Hepatocyte (in vitro differentiated cells): Measurements from ENCODE around the gene CTSD. TPM values are rescaled to one million over a fixed set of nuclear protein-coding genes. Genes with fewer than 3 reads are reported as not detected.

Experiments used
- DNase-seq: peaks from one replicate; pipeline ENCODE4 v3.0.0-alpha.2; 2016; ENCODE audit warnings: low spot score
- H2AFZ ChIP-seq: fragments of 200-600 bp; sonication (generic); 2 replicates; pipeline ENCODE4 v1.6.0; 2016; ENCODE audit warnings: antibody characterized with exemption, mild to moderate bottlenecking
- H3K27ac ChIP-seq: fragments of 200-600 bp; sonication (generic); 2 replicates; pipeline ENCODE4 v1.5.1; 2016; ENCODE audit warnings: mild to moderate bottlenecking
- H3K27me3 ChIP-seq: fragments of 200-600 bp; sonication (generic); 2 replicates; pipeline ENCODE4 v1.6.1; 2016
- H3K36me3 ChIP-seq: fragments of 200-600 bp; sonication (generic); replicated peaks from 2 replicates; pipeline ENCODE4 v1.5.1; 2016; ENCODE audit warnings: low read depth; ENCODE audit not compliant: insufficient read depth
- H3K4me1 ChIP-seq: fragments of 200-600 bp; sonication (generic); 2 replicates; pipeline ENCODE4 v1.5.1; 2016; ENCODE audit warnings: mild to moderate bottlenecking, moderate library complexity; ENCODE audit not compliant: insufficient read depth
- H3K4me2 ChIP-seq: fragments of 200-600 bp; sonication (generic); 2 replicates; pipeline ENCODE4 v1.6.0; 2016
- H3K4me3 ChIP-seq: fragments of 200-600 bp; sonication (generic); 2 replicates; pipeline ENCODE4 v1.5.1; 2016; ENCODE audit warnings: mild to moderate bottlenecking
- H3K79me2 ChIP-seq: fragments of 200-600 bp; sonication (generic); 2 replicates; pipeline ENCODE4 v1.6.0; 2017; ENCODE audit warnings: mild to moderate bottlenecking
- H3K9me2 ChIP-seq: fragments of 200-600 bp; sonication (generic); replicated peaks from 2 replicates; pipeline ENCODE4 v1.6.0; 2017; ENCODE audit warnings: mild to moderate bottlenecking; ENCODE audit not compliant: insufficient read depth
- H3K9me3 ChIP-seq: fragments of 200-600 bp; sonication (generic); 2 replicates; pipeline ENCODE4 v1.5.1; 2016; ENCODE audit warnings: low read depth, mild to moderate bottlenecking
- H4K20me1 ChIP-seq: fragments of 200-600 bp; sonication (generic); 2 replicates; pipeline ENCODE4 v1.6.0; 2016; ENCODE audit warnings: mild to moderate bottlenecking; ENCODE audit not compliant: insufficient read depth, poor library complexity, severe bottlenecking
- EZH2 ChIP-seq: fragments of 200-600 bp; sonication (generic); IDR thresholded peaks from 2 replicates; pipeline ENCODE4 v1.6.1; 2016; ENCODE audit warnings: antibody characterized with exemption, mild to moderate bottlenecking, borderline replicate concordance
- EZH2phosphoT487 ChIP-seq: fragments of 200-600 bp; sonication (generic); IDR thresholded peaks from one replicate; pipeline ENCODE4 v1.6.1; 2018; ENCODE audit warnings: antibody characterized with exemption, mild to moderate bottlenecking, low read depth, moderate library complexity; ENCODE audit not compliant: unreplicated experiment, severe bottlenecking
- WGBS: methylation state at CpG from one replicate; pipeline ENCODE4 v1.1.6; 2016; ENCODE audit warnings: low lambda C conversion rate; ENCODE audit errors: missing lambda C conversion rate; 5-methylcytosine and 5-hydroxymethylcytosine counted together
- polyA plus RNA-seq: library from polyadenylated mRNA; unstranded; fragments of >200 nt; fragmentation: Nextera tagmentation; extraction: Ambion mirVana; gene quantifications from 2 replicates; pipeline ENCODE4 v1.2.1, GENCODE V29; 2016
- total RNA-seq: library from RNA; depleted of rRNA; stranded (reverse); fragments of >200 nt; gene quantifications from 2 replicates; pipeline ENCODE4 v1.2.3, GENCODE V29; 2014
- TF ChIP-seq, protein P1 (sequence below): fragments of 200-600 bp; sonication (generic); IDR thresholded peaks from 2 replicates; pipeline ENCODE4 v1.5.1; 2016; ENCODE audit warnings: antibody characterized with exemption, mild to moderate bottlenecking; ENCODE audit not compliant: poor library complexity

The CTSD gene
- total and polyA plus RNA-seq, 2 experiments from 2014 or later: 562 to 1,283 TPM

DNA sequence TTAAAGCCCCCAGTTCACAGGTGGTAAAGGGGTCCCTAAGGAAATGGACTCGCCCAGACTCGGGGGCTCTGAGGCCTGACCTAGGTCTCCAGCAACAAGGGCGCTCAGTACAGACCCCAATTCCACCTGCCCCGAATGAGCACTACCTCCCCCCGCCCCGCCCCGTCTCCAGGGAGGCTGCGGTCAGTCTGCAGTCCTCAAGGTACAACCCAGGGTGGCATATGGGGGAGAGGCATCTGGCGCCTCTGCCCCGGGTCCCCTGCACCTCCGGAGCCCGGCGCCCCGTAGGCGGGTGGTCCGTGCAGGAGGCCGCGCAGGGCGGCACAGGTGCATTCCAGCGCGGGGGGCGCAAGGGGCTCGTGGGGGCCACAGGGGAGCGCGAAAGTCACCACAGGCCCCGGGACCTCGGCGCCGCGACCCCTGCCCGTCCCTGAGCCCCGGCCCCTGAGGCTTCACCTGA, 361 bp downstream of the CTSD start:
- no peak for DNase-seq
- no peaks in the 10 kb centered on the region for H3K36me3 ChIP-seq
- no peaks in the 10 kb centered on the region for H3K9me3 ChIP-seq
- WGBS: 8% methylated on average over 7 of the region's 32 CpGs
- H3K27ac ChIP-seq: peak overlapping the region; percentile 72
- H3K4me1 ChIP-seq: peaks cover 12% of the 10 kb centered on the region
- peak overlapping the region; percentile 86 for H2AFZ ChIP-seq
- H3K27me3 ChIP-seq: no peaks in the 10 kb centered on the region
- peak overlapping the region; percentile 99 for H3K4me3 ChIP-seq
- H4K20me1 ChIP-seq: peaks cover 6% of the 10 kb centered on the region
- H3K9me2 ChIP-seq: no peaks in the 10 kb centered on the region
- peaks cover 24% of the 10 kb centered on the region for H3K79me2 ChIP-seq
- TF ChIP-seq EZH2 (no peak), EZH2phosphoT487 (no peak)
- TF ChIP-seq, protein P1, sequence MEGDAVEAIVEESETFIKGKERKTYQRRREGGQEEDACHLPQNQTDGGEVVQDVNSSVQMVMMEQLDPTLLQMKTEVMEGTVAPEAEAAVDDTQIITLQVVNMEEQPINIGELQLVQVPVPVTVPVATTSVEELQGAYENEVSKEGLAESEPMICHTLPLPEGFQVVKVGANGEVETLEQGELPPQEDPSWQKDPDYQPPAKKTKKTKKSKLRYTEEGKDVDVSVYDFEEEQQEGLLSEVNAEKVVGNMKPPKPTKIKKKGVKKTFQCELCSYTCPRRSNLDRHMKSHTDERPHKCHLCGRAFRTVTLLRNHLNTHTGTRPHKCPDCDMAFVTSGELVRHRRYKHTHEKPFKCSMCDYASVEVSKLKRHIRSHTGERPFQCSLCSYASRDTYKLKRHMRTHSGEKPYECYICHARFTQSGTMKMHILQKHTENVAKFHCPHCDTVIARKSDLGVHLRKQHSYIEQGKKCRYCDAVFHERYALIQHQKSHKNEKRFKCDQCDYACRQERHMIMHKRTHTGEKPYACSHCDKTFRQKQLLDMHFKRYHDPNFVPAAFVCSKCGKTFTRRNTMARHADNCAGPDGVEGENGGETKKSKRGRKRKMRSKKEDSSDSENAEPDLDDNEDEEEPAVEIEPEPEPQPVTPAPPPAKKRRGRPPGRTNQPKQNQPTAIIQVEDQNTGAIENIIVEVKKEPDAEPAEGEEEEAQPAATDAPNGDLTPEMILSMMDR: no peak
- peak overlapping the region; percentile 100 for H3K4me2 ChIP-seq

DNA sequence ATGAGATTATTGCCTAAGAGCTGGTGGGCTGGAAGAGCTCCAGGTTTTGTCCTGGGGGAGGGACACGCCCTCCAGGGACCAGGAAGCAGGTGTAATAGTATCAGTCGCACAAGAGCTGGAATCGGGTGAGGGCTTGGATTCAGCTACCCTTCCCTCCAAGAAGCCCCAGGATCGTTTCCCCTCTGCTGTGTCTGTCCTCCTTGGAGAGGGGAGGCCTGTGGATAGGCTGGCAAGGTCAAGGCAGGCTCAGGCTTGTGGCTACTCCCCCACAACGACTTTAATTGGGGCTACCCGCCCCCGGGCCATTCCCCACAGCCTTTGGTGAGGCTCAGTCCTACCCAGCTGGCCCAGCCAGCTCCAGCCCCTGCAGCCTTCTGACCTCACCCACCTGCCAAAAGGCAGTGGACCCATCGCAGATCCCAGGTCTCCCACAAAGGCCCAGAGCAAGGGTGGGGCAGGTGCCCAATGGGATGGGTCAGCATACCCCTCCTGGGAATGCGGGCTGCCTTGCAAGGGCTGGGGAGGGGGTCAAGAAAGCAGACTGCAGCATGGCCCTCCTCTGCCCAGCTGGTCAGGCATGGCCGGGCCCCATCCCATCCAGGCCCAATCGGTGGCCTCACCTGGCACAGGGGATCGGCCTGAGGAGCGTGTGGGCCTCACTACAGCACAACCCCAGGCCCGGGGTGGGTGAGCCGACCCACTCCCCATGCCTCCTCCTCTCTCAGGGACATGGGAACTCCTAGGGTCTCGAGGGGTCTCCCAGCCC, 1.0 kb downstream of the CTSD start:
- TF ChIP-seq, protein P1: no peak
- TF ChIP-seq EZH2 (no peak), EZH2phosphoT487 (no peak)

DNA sequence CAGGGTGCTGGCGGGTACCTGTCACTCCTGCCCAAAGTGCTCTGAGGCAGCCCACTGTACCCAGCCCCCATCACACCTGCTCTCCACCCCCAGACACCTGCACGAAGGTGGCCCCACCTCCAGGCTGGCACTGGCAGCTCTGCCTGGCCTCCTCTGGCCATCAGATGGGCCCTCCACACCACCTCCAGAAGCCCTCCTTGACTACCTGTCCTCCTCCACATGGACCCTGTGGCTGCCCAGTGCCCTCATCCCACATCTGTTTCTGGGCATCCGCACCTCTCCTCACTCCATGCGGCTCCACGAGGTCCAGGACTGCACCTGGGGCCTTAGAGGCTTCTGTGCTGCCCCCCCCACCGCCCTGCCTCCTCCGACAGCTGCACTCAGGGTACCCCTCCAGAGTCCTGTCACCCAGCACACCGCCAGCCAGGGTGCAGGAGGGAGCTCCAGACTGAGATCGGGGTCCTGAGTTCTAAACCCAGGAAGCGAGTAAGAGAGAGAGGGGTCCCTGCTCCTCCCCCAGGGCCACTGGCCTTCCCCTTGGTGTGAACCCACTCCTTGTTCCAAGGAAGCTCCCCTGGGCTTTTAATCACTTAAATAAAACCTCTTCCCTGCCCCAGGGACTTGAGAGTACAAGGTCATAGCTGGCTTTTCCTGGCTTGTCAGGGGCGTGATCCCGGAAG, 1.7 kb downstream of the CTSD start:
- no peaks in the 10 kb centered on the region for H3K9me2 ChIP-seq
- H2AFZ ChIP-seq: no peak overlapping the region
- DNase-seq: no peak
- TF ChIP-seq, protein P1: no peak
- TF ChIP-seq EZH2 (no peak), EZH2phosphoT487 (no peak)
- no peak overlapping the region for H3K4me3 ChIP-seq
- no peaks in the 10 kb centered on the region for H3K9me3 ChIP-seq
- no peaks in the 10 kb centered on the region for H3K27me3 ChIP-seq
- H4K20me1 ChIP-seq: peaks cover 6% of the 10 kb centered on the region
- H3K79me2 ChIP-seq: peaks cover 24% of the 10 kb centered on the region
- H3K4me2 ChIP-seq: peak overlapping the region; percentile 100
- H3K27ac ChIP-seq: no peak overlapping the region
- WGBS: 91% methylated on average over 12 of the region's 12 CpGs
- peaks cover 12% of the 10 kb centered on the region for H3K4me1 ChIP-seq
- no peaks in the 10 kb centered on the region for H3K36me3 ChIP-seq

More for the DNA sequence above, 1.0 kb downstream of the CTSD start:
- Histone ChIP-seq H3K4me2 (peak overlapping the region; percentile 100), H3K4me3 (peak overlapping the region; percentile 99), H4K20me1 (peaks cover 6% of the 10 kb centered on the region), H3K36me3 (no peaks in the 10 kb centered on the region), H3K27ac (peak overlapping the region; percentile 72), H3K27me3 (no peaks in the 10 kb centered on the region), H2AFZ (no peak overlapping the region), H3K4me1 (peaks cover 12% of the 10 kb centered on the region), H3K9me2 (no peaks in the 10 kb centered on the region), H3K9me3 (no peaks in the 10 kb centered on the region), H3K79me2 (peaks cover 24% of the 10 kb centered on the region)
- 61% methylated on average over 14 of the region's 16 CpGs for WGBS
- peak; percentile 71 for DNase-seq
